Measurements from ENCODE around the gene TFPI.
A peak's percentile ranks its signal among the peaks of the same experiment; 100 is the strongest.
"Not testable (repeated sequence)": the region's sequence is repeated elsewhere in the genome, so short reads cannot be mapped to it uniquely, and the experiment has no call there.

TFPI gene

GRCh38 chr2:187519419-187520120, 34.7 kb downstream of the TFPI start:
- DNase-seq (ENCODE audit: low read depth in 2 of 2) = no peak
- no peak for TF ChIP-seq CTCF (IDR thresholded peaks at IDR 0.05; ENCODE audit: low read depth, low read length)
- H3K4me3 ChIP-seq (replicated peaks in 1 of 2; ENCODE audit: low read depth in 2 of 2, low read length in 2 of 2) = no peak overlapping the region

- H3K4me3 ChIP-seq (replicated peaks in 1 of 2; ENCODE audit: low read depth in 2 of 2, low read length in 2 of 2); DNase-seq (ENCODE audit: low read depth in 2 of 2): not testable (repeated sequence)
Measured at GRCh38 chr2:187517750-187518361, 36.4 kb downstream of the TFPI start.

GRCh38 chr2:187516630-187517510, 37.4 kb downstream of the TFPI start:
- not testable (repeated sequence) for H3K4me3 ChIP-seq (replicated peaks in 1 of 2; ENCODE audit: low read depth in 2 of 2, low read length in 2 of 2)

GRCh38 chr2:187514930-187515329, 39.3 kb downstream of the TFPI start:
- no peak overlapping the region for H3K4me3 ChIP-seq (replicated peaks in 1 of 2; ENCODE audit: low read depth in 2 of 2, low read length in 2 of 2)
- TF ChIP-seq CTCF (IDR thresholded peaks at IDR 0.05; ENCODE audit: low read depth, low read length) = no peak
- DNase-seq (ENCODE audit: low read depth in 2 of 2) = no peak

More at GRCh38 chr2:187516630-187517510, 37.4 kb downstream of the TFPI start:
- DNase-seq (ENCODE audit: low read depth in 2 of 2) = not testable (repeated sequence)

- H3K4me3 ChIP-seq (replicated peaks in 1 of 2; ENCODE audit: low read depth in 2 of 2, low read length in 2 of 2); DNase-seq (ENCODE audit: low read depth in 2 of 2): not testable (repeated sequence)
Measured at GRCh38 chr2:187514235-187514829, 39.9 kb downstream of the TFPI start.

GRCh38 chr2:187513460-187514234, 40.6 kb downstream of the TFPI start:
- peak in 1 of 2 donors; percentile 88 for DNase-seq (ENCODE audit: low read depth in 2 of 2)
- H3K4me3 ChIP-seq (replicated peaks in 1 of 2; ENCODE audit: low read depth in 2 of 2, low read length in 2 of 2) = peak overlapping the region in 1 of 2 donors; percentile 47

- DNase-seq (ENCODE audit: low read depth in 2 of 2) = no peak
- no peak for TF ChIP-seq CTCF (IDR thresholded peaks at IDR 0.05; ENCODE audit: low read depth, low read length)
- no peak overlapping the region for H3K4me3 ChIP-seq (replicated peaks in 1 of 2; ENCODE audit: low read depth in 2 of 2, low read length in 2 of 2)
Measured at GRCh38 chr2:187511356-187512315, 42.6 kb downstream of the TFPI start.

- H3K4me3 ChIP-seq (replicated peaks in 1 of 2; ENCODE audit: low read depth in 2 of 2, low read length in 2 of 2); DNase-seq (ENCODE audit: low read depth in 2 of 2): not testable (repeated sequence)
Measured at GRCh38 chr2:187510419-187511355, 43.5 kb downstream of the TFPI start.
